Sigmoid colon (tissue), 3 donors: ENCODE measurements around the gene FBXO30.

Source experiments
- POLR2A ChIP-seq, 2 donors: fragments of 450-650 bp; IDR thresholded peaks; one replicate each; pipeline ENCODE4 v1.6.1; 2016; ENCODE audit warnings: antibody characterized with exemption in 2 of 2, mild to moderate bottlenecking in 2 of 2, moderate library complexity in 2 of 2
- TF ChIP-seq, protein P1 (sequence below), 4 experiments: fragments of 450-650 bp in 3 of 4; fragments of 200-600 bp in 1 of 4; IDR thresholded peaks; one replicate each; pipeline ENCODE4 v1.5.1; 2016 to 2019; ENCODE audit warnings: antibody characterized with exemption in 4 of 4, mild to moderate bottlenecking in 3 of 4, moderate library complexity in 2 of 4

DNA sequence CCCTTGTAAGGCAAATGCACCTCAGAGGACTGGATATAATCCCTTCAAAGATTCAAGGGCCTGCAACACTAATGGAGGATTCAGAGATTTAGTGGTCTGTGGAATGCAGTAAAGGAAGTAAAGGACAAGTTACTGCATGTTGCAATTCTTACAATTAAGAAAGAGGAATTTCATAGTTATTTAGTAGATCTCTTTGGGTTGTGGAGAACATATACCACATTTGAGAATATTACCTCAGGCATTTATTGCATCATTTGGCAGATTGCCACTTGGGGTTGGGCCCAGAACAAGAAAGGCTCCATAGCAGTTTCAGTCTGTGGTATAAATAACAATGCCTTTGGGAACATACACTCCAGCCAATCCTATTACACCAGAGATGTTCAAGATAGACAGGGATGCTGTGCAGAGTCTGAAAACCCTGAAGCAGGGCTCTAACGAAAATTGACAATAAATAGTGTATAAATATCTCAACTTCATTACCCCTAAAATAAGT lies 58.4 kb downstream of the FBXO30 start:
- TF ChIP-seq POLR2A (IDR thresholded peaks at IDR 0.05), result no peak
- TF ChIP-seq, protein P1, sequence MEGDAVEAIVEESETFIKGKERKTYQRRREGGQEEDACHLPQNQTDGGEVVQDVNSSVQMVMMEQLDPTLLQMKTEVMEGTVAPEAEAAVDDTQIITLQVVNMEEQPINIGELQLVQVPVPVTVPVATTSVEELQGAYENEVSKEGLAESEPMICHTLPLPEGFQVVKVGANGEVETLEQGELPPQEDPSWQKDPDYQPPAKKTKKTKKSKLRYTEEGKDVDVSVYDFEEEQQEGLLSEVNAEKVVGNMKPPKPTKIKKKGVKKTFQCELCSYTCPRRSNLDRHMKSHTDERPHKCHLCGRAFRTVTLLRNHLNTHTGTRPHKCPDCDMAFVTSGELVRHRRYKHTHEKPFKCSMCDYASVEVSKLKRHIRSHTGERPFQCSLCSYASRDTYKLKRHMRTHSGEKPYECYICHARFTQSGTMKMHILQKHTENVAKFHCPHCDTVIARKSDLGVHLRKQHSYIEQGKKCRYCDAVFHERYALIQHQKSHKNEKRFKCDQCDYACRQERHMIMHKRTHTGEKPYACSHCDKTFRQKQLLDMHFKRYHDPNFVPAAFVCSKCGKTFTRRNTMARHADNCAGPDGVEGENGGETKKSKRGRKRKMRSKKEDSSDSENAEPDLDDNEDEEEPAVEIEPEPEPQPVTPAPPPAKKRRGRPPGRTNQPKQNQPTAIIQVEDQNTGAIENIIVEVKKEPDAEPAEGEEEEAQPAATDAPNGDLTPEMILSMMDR (IDR thresholded peaks at IDR 0.05), result no peak
